Astrocyte of the cerebellum (primary cell): ENCODE measurements around the gene GGT7.

Experiments used
- DNase-seq: peaks from one replicate; pipeline ENCODE4 v3.0.0-alpha.2; 2011; ENCODE audit warnings: low read depth
- H3K4me3 ChIP-seq: 2 replicates; pipeline ENCODE4 v1.5.1; 2011; ENCODE audit warnings: mild to moderate bottlenecking, low read depth, low read length, moderate library complexity
- in situ Hi-C: cut with HindIII; loops from 2 replicates; pipeline ENCODE4 v1.10.0; 2017; ENCODE audit warnings: low sequenced_read_pairs
- TF ChIP-seq, protein P1 (sequence below): IDR thresholded peaks from 2 replicates; pipeline ENCODE4 v1.5.1; 2012; ENCODE audit warnings: low read length, low read depth, moderate library complexity, mild to moderate bottlenecking; ENCODE audit errors: missing control alignments

Gene GGT7

DNA sequence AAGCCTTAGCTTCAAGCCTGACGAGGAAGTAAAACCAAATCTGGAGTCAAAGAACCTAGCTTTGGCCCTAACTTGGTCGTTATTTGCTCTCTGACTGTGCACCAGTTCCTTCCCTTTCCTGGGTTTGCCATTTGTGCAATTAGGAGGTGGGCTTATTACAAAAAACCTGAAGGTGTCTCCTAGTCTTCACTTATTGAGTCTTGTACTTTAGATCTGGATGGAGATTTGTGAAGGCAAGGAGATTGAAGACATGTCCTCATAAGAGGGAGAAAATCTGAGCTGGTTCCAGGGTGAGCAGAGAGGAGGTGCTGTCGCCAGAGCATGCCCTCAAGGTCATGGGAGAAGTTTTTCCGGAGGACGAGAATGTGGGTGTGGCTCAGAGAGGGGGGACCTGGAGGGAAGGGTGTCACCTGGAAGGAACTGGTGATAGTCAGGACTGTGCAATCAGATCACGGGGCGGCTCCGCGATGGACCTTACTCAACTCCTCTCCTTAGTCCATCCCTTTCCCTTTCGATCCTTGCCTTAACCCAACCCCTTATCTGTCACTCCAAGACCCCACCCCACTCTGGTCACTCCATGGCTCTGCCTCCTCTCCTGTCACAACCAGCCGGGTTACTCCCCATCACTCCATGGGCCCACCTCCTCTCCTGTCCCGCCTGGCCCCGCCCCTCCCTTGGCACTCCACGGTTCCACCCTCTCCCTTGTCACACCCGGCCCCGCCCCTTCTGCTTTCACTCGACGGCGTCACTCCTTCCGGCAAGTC, 3.2 kb upstream of the GGT7 start:
- TF ChIP-seq, protein P1, sequence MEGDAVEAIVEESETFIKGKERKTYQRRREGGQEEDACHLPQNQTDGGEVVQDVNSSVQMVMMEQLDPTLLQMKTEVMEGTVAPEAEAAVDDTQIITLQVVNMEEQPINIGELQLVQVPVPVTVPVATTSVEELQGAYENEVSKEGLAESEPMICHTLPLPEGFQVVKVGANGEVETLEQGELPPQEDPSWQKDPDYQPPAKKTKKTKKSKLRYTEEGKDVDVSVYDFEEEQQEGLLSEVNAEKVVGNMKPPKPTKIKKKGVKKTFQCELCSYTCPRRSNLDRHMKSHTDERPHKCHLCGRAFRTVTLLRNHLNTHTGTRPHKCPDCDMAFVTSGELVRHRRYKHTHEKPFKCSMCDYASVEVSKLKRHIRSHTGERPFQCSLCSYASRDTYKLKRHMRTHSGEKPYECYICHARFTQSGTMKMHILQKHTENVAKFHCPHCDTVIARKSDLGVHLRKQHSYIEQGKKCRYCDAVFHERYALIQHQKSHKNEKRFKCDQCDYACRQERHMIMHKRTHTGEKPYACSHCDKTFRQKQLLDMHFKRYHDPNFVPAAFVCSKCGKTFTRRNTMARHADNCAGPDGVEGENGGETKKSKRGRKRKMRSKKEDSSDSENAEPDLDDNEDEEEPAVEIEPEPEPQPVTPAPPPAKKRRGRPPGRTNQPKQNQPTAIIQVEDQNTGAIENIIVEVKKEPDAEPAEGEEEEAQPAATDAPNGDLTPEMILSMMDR: peak; percentile 25
- in situ Hi-C loops: no loop called here
- no peak for DNase-seq
- peak overlapping the region; percentile 65 for H3K4me3 ChIP-seq

DNA sequence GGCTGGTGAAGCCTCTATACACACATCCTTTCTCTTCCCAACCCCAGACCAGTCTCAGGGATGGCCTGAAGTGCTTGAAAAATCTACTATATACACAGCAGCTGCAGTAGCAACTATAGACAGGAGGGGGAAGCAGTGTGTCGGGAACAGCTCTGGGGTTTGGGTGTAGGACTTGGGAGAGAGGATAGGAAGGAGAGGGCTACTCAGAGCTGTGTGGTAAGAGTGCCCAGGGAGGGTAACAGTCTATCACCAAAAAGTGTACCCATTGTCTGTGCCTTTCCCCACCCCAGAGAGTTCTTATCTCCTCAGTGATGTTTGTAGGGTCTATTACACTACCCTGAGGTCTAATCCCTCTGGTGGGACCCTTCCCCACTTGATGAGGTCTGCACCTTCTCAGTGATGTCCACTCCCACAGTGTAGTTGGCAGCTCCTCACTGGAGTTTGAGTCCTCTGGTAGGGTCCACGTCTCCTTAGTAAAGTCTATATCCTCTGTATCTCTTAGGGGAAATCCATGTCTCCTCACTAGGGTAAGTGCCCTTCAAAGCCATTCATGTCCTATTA, 1.5 kb upstream of the GGT7 start:
- TF ChIP-seq, protein P1: peak; percentile 95
- DNase-seq: peak; percentile 84
- H3K4me3 ChIP-seq: no peak overlapping the region
- in situ Hi-C loops: no loop called here

DNA sequence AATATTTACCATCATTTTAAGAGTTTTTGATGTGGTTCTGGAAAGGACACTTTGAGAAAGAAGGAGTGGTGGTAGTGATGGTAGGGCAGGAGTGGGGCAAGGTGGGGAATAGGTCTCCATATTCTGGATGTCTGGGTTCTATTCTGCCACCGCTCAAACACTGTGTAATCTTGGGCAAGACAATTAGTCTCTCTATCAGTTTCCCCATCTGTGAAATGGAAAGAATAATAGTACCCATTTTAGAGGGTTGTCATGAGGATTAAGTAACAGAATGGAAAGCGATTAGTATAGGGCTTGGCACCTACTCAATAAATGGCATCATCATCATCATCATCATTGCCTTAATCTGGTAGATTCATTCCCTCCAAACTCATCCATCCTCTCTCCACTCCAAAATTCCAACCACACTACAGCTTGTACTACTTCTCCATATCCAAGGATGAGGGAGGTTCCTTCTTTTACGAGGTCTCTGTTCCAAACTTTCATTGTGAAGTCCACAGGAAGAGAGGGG, 982 bp upstream of the GGT7 start:
- in situ Hi-C loops: no loop called here
- TF ChIP-seq, protein P1: no peak

DNA sequence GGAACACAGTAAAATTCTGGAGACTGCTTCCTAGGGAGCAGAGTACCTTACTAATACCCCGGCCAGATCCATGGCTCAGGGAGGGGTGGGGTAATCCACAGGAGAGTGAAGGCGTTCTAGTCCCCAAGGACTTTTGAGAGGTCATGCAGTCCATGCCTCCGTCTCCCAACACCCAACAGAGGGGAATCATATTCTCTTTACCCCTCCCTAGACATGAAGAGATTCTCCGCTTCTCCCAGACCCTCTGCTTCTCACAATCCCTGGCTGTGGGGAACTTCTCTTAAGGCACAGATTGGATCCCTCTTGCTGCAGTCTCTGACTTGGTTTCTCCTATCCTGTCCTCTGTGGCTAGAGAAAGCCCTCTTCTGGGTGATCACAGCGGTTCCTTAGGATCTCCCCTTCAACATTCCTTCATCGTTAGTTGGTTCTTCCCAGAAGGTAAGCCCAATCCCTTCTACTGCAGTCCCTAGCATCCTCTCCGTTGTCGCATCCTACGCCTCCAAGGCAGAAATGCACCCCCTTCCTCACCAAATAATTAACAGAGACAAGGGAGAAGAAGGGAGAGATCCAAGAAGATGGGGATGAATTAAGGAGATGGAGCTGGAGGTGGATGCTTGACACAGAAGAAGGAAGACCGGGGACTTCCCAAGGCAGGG, 562 bp downstream of the GGT7 start:
- TF ChIP-seq, protein P1: no peak
- peak overlapping the region; percentile 73 for H3K4me3 ChIP-seq
- no peak for DNase-seq
- in situ Hi-C loops: no loop called here

More for the DNA sequence above, 982 bp upstream of the GGT7 start:
- H3K4me3 ChIP-seq: no peak overlapping the region
- DNase-seq: no peak

DNA sequence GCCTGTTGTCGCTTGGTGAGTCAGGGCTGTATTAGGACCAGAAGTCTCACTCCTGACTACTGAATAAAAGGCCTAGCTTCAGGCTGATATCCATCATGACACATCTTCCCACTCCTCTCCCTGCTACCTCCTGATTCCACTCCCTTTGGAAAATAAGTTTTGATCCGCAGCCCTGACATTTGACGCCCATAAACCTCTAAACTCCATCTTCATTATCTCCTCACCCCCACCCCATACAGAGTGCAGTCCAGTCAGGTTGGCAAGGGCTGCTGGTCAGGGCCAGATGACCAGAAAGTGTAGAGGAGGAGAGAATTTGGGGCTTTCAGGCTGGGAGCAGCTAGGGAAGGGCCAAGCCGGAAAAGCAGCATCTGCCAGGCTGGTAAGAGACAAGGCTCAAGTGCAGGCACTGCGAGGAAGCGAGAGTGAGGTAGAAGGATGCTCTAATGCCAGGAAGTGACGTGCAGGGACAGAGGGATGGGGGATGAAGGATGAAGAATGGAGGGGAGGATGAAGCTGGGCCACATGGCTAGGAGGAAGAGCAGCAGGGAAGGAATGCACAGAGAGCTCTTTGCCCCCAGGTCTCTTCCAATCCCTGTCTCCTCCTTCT, 1.2 kb downstream of the GGT7 start:
- no peak for DNase-seq
- TF ChIP-seq, protein P1: no peak
- H3K4me3 ChIP-seq: peak overlapping the region; percentile 73
- in situ Hi-C loops: no loop called here

DNA sequence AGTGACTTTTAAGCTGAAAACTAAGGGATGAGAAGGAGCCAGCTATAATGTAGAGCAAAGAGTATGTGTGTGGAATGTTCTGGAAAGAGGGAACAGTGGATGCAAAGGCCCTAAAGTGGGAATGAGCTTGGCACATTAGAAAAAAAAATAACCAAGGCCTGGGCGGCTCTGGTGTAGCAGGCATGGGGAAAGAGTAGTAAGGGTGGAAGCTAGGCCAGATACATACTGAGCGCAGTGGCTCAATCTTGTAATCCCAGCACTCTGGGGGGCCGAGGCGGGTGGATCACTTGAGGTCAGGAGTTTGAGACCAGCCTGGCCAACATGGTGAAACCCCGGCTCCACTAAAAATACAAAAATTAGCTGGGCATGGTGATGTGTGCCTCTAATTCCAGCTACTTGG, 8.4 kb downstream of the GGT7 start:
- no peak overlapping the region for H3K4me3 ChIP-seq
- in situ Hi-C loops: loop anchor here (5.0 kb wide), 1 partner anchor 58 kb away; no protein-coding TSS in a partner anchor
- no peak for DNase-seq
- TF ChIP-seq, protein P1: no peak
